T-helper 1 cell treated with Interleukin-12 subunit alpha and Interleukin-12 subunit beta and Interleukin-4 antibody, amounts not matched to agents 30 ng/mL and 1 ng/mL, for 36 hours (primary cell): ENCODE results near the gene TMEM175. TPM values are rescaled to one million over a fixed set of nuclear protein-coding genes. Genes with fewer than 3 reads are reported as not detected.

Experiments
- intact Hi-C: fragments of 100-400 bp; cut with micrococcal nuclease; formaldehyde crosslinking; loops from one replicate; pipeline ENCODE4 v1.15.1; 2024
- total RNA-seq: library from RNA; stranded (reverse); gene quantifications from 2 replicates; pipeline ENCODE4 v1.2.3, GENCODE V29; 2022

Gene TMEM175
- total RNA-seq, 1 donor from 2014 or later = 24.9 TPM

GRCh38 chr4:898869-899555, 33.2 kb upstream of the TMEM175 start:
- intact Hi-C loops = no loop called here

- intact Hi-C loops = no loop called here
Measured at GRCh38 chr4:899556-899906, 32.7 kb upstream of the TMEM175 start.

- intact Hi-C loops = no loop called here
Measured at GRCh38 chr4:900073-900472, 32.2 kb upstream of the TMEM175 start.

DNA sequence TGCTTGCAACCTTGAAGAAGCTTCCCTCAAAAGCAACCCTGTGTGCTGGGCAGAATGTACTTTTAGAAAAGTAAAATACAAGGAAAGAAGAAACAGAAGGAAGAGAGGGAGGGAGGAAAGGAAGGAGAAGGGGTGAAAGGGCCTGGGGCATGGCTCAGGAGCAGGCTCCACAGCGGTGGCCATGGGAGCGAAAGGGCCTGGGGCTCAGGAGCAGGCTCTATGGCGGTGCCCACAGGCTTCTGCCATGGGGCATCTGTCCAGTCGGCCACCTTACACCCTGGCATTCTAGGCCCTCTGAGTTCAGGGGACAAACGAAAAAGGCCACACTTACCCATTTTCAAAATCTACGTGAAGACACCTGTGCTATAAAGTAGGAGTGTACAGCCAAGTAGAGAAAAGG, 31.5 kb upstream of the TMEM175 start:
- intact Hi-C loops = no loop called here

- intact Hi-C loops = no loop called here
Measured at GRCh38 chr4:901192-901910, 30.9 kb upstream of the TMEM175 start.

GRCh38 chr4:903066-904046, 28.9 kb upstream of the TMEM175 start:
- intact Hi-C loops = no loop called here

DNA sequence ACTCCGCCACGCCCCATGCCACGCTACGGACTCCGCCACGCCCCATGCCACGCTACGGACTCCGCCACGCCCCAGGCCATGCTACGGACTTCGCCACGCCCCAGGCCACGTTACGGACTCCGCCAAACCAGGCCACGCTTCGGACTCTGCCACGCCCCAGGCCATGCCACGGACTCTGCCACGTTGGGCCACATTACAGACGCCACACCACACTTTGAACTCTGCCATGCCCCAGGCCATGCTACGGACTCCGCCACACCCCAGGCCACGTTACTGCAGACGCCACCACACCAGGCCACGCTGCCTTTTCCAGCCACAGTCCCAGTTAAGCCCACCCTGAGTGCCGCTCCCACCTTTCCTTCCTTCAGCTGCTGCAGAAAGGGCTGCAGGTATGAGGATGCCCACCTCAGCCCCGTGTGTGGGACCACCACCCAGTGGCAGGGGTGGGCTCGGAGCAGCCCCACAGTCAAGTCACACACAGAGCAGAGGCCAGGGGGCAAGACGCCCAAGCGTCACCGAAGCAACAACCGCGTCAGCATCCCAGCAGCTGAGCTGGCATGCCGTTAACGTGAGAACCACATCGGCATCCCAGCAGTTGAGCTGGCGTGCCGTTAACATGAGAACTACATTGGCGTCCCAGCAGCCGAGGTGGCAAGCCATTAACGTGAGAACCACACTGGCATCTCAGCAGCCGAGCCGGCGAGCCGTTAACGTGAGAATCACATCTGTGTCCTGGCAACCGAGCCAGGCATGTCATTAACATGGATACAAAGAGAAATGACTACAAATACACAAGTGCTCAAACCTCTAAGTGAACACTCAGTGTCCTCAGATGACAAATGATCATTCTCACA, 26.5 kb upstream of the TMEM175 start:
- intact Hi-C loops = no loop called here

GRCh38 chr4:906339-907102, 25.7 kb upstream of the TMEM175 start:
- intact Hi-C loops = no loop called here

DNA sequence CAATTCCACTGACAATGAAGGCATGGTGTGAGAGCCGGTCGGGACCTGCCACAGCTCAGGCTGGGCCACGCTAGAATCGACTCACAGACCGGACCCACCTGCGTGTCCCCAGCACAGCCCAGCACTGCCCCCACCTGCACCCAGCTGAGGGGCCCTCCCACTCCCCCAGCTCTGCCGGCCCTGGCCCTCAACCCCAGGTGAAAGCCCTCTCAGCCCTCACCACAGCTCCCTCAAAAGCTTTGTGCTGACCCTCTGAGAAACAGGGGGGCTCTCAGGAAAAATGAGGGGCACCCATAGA, 25.2 kb upstream of the TMEM175 start:
- intact Hi-C loops = no loop called here

- intact Hi-C loops = no loop called here
Measured at GRCh38 chr4:907691-908425, 24.4 kb upstream of the TMEM175 start.

DNA sequence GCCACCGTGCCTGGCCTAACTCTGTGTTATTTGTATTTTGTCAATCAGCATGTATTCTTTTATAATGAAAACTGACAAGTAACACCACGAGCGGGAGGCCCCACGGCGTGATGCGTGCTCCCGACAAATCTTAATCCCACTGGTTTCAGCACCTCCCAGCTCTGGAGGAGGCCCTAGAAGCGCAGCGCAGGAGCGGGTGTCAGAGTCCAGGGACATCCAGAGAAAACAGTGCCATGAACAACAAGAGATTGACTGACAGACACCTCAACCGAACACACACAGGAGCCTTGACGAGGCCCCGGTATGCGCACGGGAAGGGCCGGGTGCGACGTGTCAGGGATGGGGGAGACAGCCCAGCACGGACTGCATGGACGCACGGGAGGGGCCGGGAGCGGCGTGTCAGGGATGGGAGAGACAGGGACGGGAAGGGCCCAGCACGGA, 23.1 kb upstream of the TMEM175 start:
- intact Hi-C loops = no loop called here

DNA sequence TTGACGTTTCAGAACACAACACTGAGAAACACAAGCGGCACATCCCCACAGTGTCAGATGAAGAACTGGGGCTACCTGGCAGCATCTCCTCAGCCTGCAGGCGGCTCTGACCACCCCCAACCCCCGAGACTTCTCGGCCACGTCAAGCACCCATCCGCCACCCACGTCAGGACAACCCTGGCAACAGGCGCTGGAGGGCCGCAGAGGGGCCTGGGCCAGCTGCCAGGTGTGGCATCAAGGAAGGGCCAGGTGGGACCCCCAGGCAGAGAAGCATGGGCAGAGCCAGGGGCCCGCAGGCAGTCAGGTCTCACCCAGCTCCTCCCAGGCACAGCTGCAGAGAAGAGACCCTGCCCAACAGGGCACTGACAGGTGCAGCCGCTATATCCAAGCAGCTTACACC, 22.4 kb upstream of the TMEM175 start:
- intact Hi-C loops = no loop called here

DNA sequence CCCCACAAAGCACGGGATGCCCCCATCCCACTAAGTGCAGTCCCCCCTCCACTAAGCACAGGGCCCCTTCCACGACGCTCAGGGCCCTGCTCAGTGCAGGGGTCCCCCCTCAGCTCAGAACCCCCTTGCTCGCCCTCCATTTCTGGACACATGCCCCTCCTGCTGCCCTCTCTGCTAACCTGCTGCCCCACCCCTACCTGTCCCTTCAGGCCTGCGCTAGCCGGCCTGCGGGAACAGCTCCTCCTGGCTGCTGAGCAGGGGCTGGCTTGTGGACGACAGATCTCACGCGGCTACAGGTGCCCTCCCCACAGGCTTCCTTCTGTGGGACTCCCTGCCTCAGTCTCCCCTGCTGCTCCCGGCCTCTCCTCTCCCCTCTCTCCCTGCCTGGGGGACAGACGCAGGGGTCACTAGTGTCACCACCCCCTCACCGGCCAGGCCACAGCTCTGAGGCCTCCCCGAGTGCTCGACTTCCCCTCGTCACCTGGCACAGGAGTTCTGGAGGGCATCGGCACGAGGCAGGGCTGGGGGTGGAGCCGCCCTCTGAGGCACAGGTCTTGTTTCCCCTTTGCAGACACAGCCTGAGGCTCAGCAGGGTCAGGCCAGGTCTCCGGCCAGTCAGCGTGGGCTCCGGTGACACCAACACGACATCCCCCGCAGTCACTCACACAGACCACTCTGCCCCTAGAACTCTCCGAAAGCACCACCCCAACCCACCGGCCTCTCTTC, 21.7 kb upstream of the TMEM175 start:
- intact Hi-C loops = no loop called here

- intact Hi-C loops = no loop called here
Measured at GRCh38 chr4:911221-911751, 21.0 kb upstream of the TMEM175 start.

GRCh38 chr4:911871-912490, 20.3 kb upstream of the TMEM175 start:
- intact Hi-C loops = no loop called here

- intact Hi-C loops = no loop called here
Measured at GRCh38 chr4:912548-913279, 19.5 kb upstream of the TMEM175 start.

DNA sequence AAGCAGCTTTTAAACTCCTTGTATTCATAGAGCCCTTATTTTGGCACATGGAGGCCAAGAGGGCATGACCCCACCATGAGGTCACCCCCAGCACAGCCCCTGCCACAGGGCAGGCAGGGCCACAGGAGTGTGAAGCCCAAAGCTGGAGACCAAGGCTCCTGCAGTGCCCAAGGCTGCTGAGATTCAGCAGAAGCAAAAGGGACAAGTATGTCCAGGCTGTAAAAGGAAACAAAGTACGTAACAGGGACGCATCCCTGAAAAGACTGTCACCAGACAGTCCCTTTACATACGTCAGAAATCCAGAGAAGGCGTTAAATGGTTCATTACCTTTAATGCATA, 19.0 kb upstream of the TMEM175 start:
- intact Hi-C loops = no loop called here

DNA sequence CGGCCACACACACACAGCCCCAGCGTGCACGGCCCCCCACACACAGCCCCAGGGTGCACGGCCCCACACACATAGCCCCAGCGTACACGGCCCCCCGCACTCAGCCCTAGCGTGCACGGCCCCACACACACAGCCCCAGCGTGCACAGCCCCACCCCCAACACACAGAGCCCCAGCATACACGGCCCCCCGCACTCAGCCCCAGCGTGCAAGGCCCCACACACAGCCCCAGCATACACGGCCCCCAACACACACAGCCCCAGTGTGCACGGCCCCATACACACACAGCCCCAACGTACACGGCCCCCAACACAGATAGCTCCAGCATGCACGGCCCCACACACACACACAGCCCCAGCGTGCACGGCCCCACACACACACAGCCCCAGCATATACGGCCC, 17.7 kb upstream of the TMEM175 start:
- intact Hi-C loops = loop anchor here (2.0 kb wide), 1 partner anchor 16 kb away; no protein-coding TSS in a partner anchor
